ENCODE data around the gene PXDC1.

GRCh38 chr6:3776881-3777507 is 25.5 kb upstream of the PXDC1 start:
- TF ChIP-seq POLR2A (IDR thresholded peaks at IDR 0.05; ENCODE audit: borderline replicate concordance, extremely low read depth, insufficient read depth, insufficient read length): no peak
- TF ChIP-seq RAD21 (IDR thresholded peaks at IDR 0.05; ENCODE audit: low read depth): 0 out of 2 replicates have a peak, but pooled peaks have one; percentile 7
- no peak for TF ChIP-seq EZH2 (IDR thresholded peaks at IDR 0.05)
- no peak for TF ChIP-seq SRF (IDR thresholded peaks at IDR 0.05; ENCODE audit: low read depth)
- TF ChIP-seq CTCF (IDR thresholded peaks at IDR 0.05 in 2 of 3, conservative IDR thresholded peaks at IDR 0.05 in 1 of 3; ENCODE audit: borderline replicate concordance in 1 of 3, insufficient read depth in 1 of 3, low read depth in 2 of 3, low read length in 2 of 3): peak in 1 of 3 experiments; percentile 22; a peak in 2 of 6 replicates
- no peak for TF ChIP-seq JUND (IDR thresholded peaks at IDR 0.05)
- TF ChIP-seq EZH2phosphoT487 (IDR thresholded peaks at IDR 0.05; ENCODE audit: borderline replicate concordance): no peak
- TF ChIP-seq POLR2AphosphoS5 (IDR thresholded peaks at IDR 0.05; ENCODE audit: low read depth, low read length): no peak
- no peak for TF ChIP-seq FOSL1 (IDR thresholded peaks at IDR 0.05; ENCODE audit: low read depth)
- no peak for TF ChIP-seq SP1 (IDR thresholded peaks at IDR 0.05; ENCODE audit: low read depth)
